GM12892 (cell line): ENCODE data around the gene USP33.

Experiments
- POLR2A ChIP-seq: IDR thresholded peaks from 2 replicates; pipeline ENCODE4 v1.6.1; 2011; ENCODE audit warnings: low read depth, low read length, control low read depth
- POLR2AphosphoS5 ChIP-seq: IDR thresholded peaks from 2 replicates; pipeline ENCODE4 v1.6.1; 2011; ENCODE audit warnings: low read depth, low read length, control low read depth
- TAF1 ChIP-seq: IDR thresholded peaks from 2 replicates; pipeline ENCODE4 v1.6.1; 2011; ENCODE audit warnings: low read depth, mild to moderate bottlenecking, control low read depth, low read length, borderline replicate concordance

GRCh38 chr1:77655431-77655974 is 104.1 kb downstream of the USP33 start:
- TF ChIP-seq TAF1 (no peak), POLR2AphosphoS5 (no peak), POLR2A (no peak)
